ENCODE results near the gene LONP2. TPM values are rescaled to one million over a fixed set of nuclear protein-coding genes. Genes with fewer than 3 reads are reported as not detected.

Gene LONP2
- total RNA-seq, 1 experiment from 2014 or later: 46.8 TPM

DNA sequence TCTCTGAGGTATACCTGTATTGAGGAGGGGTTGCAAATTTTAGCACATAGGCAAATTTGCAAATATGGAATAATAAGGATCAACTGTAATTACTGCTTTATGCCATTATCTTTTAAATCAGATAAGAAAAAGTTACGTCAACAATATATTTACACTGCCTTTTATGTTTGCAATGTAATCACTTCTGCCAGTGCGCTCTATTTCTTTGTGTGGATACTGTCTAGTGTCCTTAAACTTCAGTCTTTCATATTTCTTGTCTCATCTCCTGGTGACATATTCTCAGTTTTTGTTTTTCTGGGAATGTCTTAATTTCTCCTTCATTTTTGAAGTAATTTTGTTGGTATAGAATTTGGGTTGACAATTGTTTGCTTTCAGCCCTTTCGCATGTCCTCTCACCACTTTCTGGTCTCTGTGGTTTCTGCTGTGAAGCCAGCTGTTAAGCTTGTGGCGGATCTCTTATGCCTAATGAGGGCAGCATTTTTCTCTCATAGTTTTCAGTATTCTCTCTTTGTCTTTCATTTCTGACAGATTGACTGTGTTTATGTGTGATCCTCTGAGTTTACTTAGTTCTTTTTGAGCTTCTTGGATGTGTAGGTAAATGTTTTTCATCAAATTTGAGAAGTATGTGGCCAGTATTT lies 40.8 kb downstream of the LONP2 start:
- Histone ChIP-seq H3K4me1 (ENCODE audit: control insufficient read depth in 1 of 2, insufficient read depth in 2 of 2, low read length in 2 of 2) (no peaks in the 10 kb centered on the region), H3K36me3 (ENCODE audit: control insufficient read depth in 1 of 2, insufficient read depth in 2 of 2, low read length in 2 of 2) (no peaks in the 10 kb centered on the region)
- POLR2A ChIA-PET: no interaction called here

DNA sequence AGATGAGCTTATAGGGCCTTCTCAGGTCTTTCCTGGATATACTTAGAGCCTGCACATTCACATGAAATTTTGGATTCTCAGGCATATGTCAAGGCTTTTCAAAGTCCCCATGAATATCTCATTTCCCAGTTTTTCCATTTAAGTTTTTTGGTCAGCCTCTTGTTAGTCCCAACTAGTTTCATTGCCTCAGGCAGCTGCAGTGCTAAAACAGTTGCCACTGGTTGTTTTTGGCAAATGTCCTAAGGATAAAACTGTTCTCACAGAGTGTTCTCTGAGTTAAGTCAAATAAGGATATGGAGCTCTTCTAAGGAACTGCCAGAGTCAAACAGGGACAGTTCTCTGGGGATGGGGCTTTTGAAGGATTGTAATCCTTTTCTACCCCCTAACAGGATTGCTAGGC lies 43.1 kb downstream of the LONP2 start:
- H3K27me3 ChIP-seq (ENCODE audit: insufficient read depth, low read length): no peaks in the 10 kb centered on the region
- ChIA-PET RAD21 (ENCODE audit: low non-redundant PET in 1 of 2, low total read pairs in 2 of 2, uncharacterized antibody in 2 of 2, unreplicated experiment in 2 of 2) (no interaction called here), POLR2A (no interaction called here), CTCF (interaction anchor here (1.0 kb wide), 1 partner anchor 239 kb away, joined by 3 read pairs; no protein-coding TSS in a partner anchor)
- no peaks in the 10 kb centered on the region for H3K9me3 ChIP-seq (ENCODE audit: control insufficient read depth in 1 of 2, insufficient read depth in 1 of 2, low read depth in 1 of 2, low read length in 2 of 2)
- TF ChIP-seq EZH2 (IDR thresholded peaks at IDR 0.05) (no peak), YY1 (IDR thresholded peaks at IDR 0.05; ENCODE audit: extremely low read depth, insufficient replicate concordance, low read depth, low read length) (no peak), SIN3A (IDR thresholded peaks at IDR 0.05; ENCODE audit: low read depth) (no peak)
- TF ChIP-seq, protein P1, sequence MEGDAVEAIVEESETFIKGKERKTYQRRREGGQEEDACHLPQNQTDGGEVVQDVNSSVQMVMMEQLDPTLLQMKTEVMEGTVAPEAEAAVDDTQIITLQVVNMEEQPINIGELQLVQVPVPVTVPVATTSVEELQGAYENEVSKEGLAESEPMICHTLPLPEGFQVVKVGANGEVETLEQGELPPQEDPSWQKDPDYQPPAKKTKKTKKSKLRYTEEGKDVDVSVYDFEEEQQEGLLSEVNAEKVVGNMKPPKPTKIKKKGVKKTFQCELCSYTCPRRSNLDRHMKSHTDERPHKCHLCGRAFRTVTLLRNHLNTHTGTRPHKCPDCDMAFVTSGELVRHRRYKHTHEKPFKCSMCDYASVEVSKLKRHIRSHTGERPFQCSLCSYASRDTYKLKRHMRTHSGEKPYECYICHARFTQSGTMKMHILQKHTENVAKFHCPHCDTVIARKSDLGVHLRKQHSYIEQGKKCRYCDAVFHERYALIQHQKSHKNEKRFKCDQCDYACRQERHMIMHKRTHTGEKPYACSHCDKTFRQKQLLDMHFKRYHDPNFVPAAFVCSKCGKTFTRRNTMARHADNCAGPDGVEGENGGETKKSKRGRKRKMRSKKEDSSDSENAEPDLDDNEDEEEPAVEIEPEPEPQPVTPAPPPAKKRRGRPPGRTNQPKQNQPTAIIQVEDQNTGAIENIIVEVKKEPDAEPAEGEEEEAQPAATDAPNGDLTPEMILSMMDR (IDR thresholded peaks at IDR 0.05 in 2 of 3, conservative IDR thresholded peaks at IDR 0.05 in 1 of 3; ENCODE audit: borderline replicate concordance in 1 of 3, insufficient read depth in 1 of 3, low read depth in 2 of 3, low read length in 2 of 3): no peak
- 0 out of 2 replicates have a peak, but pooled peaks cover 4% of the 10 kb centered on the region for H3K79me2 ChIP-seq (ENCODE audit: insufficient read depth, low read length)
- intact Hi-C loops (cut with micrococcal nuclease): no loop called here
- BruUV-seq (replicated peaks): no TSS peak
- H3K9ac ChIP-seq (ENCODE audit: low read length): no peak overlapping the region
- H2AFZ ChIP-seq (ENCODE audit: low read depth, low read length, poor library complexity, severe bottlenecking): no peak overlapping the region
- H3K4me2 ChIP-seq (ENCODE audit: low read length): no peak overlapping the region
- no peaks in the 10 kb centered on the region for H3K4me1 ChIP-seq (ENCODE audit: control insufficient read depth in 1 of 2, insufficient read depth in 2 of 2, low read length in 2 of 2)
- no peak for ATAC-seq
- H3K36me3 ChIP-seq (ENCODE audit: control insufficient read depth in 1 of 2, insufficient read depth in 2 of 2, low read length in 2 of 2): 0 out of 4 replicates have a peak, but pooled peaks cover 0 to 5% of the 10 kb centered on the region in 2 experiments
- no peak overlapping the region for H3K4me3 ChIP-seq (replicated peaks in 1 of 2; ENCODE audit: low read depth in 1 of 2, low read length in 2 of 2)
- no peak overlapping the region for H3K27ac ChIP-seq (ENCODE audit: low read depth, low read length)
- no peaks in the 10 kb centered on the region for H3K9me2 ChIP-seq (ENCODE audit: insufficient read depth)
- no peaks in the 10 kb centered on the region for H4K20me1 ChIP-seq (ENCODE audit: insufficient read depth)
- no peak for DNase-seq (ENCODE audit: low read depth, low spot score)

More for the DNA sequence above, 40.8 kb downstream of the LONP2 start:
- ATAC-seq: no peak
- no peaks in the 10 kb centered on the region; the same call in 1 of the 2 replicates for H3K79me2 ChIP-seq (ENCODE audit: insufficient read depth, low read length)
- intact Hi-C loops (cut with micrococcal nuclease): no loop called here
- H3K27ac ChIP-seq (ENCODE audit: low read depth, low read length): no peak overlapping the region
- ChIA-PET CTCF (no interaction called here), RAD21 (ENCODE audit: low non-redundant PET in 1 of 2, low total read pairs in 2 of 2, uncharacterized antibody in 2 of 2, unreplicated experiment in 2 of 2) (no interaction called here)
- BruUV-seq (replicated peaks): no TSS peak
- no peak for TF ChIP-seq ZNF274 (IDR thresholded peaks at IDR 0.05; ENCODE audit: low read depth, low read length)
- no peak for TF ChIP-seq TCF7L2 (IDR thresholded peaks at IDR 0.05; ENCODE audit: borderline replicate concordance, extremely low read depth, insufficient read depth, insufficient read length)
- no peak overlapping the region for H3K4me2 ChIP-seq (ENCODE audit: low read length)
- no peak for DNase-seq (ENCODE audit: low read depth, low spot score)
- H3K9me2 ChIP-seq (ENCODE audit: insufficient read depth): no peaks in the 10 kb centered on the region
- H3K9ac ChIP-seq (ENCODE audit: low read length): no peak overlapping the region
- H3K27me3 ChIP-seq (ENCODE audit: insufficient read depth, low read length): no peaks in the 10 kb centered on the region
- H3K4me3 ChIP-seq (replicated peaks in 1 of 2; ENCODE audit: low read depth in 1 of 2, low read length in 2 of 2): no peak overlapping the region
- H2AFZ ChIP-seq (ENCODE audit: low read depth, low read length, poor library complexity, severe bottlenecking): no peak overlapping the region
- no peaks in the 10 kb centered on the region for H3K9me3 ChIP-seq (ENCODE audit: control insufficient read depth in 1 of 2, insufficient read depth in 1 of 2, low read depth in 1 of 2, low read length in 2 of 2)
- no peaks in the 10 kb centered on the region for H4K20me1 ChIP-seq (ENCODE audit: insufficient read depth)

All from HCT116 (cell line).